HFFc6 (cell line): ENCODE measurements around the gene TREX2. TPM values are rescaled to one million over a fixed set of nuclear protein-coding genes. Genes with fewer than 3 reads are reported as not detected.
A peak's percentile ranks its signal among the peaks of the same experiment; 100 is the strongest.

Experiments used
- DNase-seq: peaks from one replicate; pipeline ENCODE4 v3.0.0-alpha.2; 2018
- H3K27ac Mint-ChIP-seq: 2 replicates; pipeline ENCODE4 v1.8.0; 2020; ENCODE audit warnings: mild to moderate bottlenecking, mixed read lengths
- H3K27me3 Mint-ChIP-seq: 2 replicates; pipeline ENCODE4 v1.8.0; 2021; ENCODE audit warnings: mild to moderate bottlenecking, moderate library complexity, mixed read lengths; ENCODE audit not compliant: insufficient read depth
- H3K36me3 Mint-ChIP-seq: 2 replicates; pipeline ENCODE4 v1.8.0; 2021; ENCODE audit warnings: low read depth, mixed read lengths
- H3K4me1 Mint-ChIP-seq: 2 replicates; pipeline ENCODE4 v1.8.0; 2020; ENCODE audit warnings: low read depth, mixed read lengths
- H3K4me3 Mint-ChIP-seq: 2 replicates; pipeline ENCODE4 v1.8.0; 2020; ENCODE audit warnings: mild to moderate bottlenecking, moderate library complexity, mixed read lengths
- H3K9me3 Mint-ChIP-seq: 2 replicates; pipeline ENCODE4 v1.8.0; 2020; ENCODE audit warnings: mild to moderate bottlenecking, mixed read lengths
- total RNA-seq, 6 experiments: library from RNA; stranded (reverse); fragmentation: NEBNext Ultra II Directional; extraction: Animal tissue kit (Norgen Biotek cat#: 25700); gene quantifications; 2 replicates in 1 of 6; 3 replicates in 5 of 6; pipeline ENCODE4 v1.2.3, GENCODE V29; 2021
- TF ChIP-seq, protein P1 (sequence below): fragments of 200-600 bp; sonication (generic); IDR thresholded peaks from 2 replicates; pipeline ENCODE4 v1.5.0; 2021; ENCODE audit warnings: antibody characterized with exemption, mild to moderate bottlenecking

Gene TREX2
- total RNA-seq, 6 experiments from 2014 or later = 0.33 to 0.99 (median 0.69) TPM

DNA sequence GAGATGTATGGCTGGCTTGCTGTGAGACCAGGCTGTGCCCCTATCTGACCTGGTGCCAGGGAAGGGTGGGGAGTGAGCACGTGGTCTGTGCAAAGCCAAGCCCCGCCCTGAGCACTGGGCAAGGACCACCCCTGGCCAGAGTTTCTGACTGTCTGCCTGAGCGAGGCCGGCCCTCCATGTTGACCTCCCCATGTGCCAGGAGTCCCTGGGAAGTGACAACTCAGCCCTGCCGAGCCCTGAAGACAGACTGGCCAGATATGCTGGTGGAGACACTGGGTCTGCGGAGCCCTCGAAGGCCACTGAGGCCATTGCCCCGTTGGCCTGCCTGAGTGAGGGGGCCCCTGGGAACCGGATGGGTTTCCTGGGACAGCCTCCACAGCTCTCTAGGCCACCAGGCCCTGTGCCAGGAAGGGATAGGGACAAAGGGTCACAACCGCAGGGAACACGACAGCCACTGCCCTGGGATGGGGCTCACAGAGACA lies 41.8 kb upstream of the TREX2 start:
- Mint-ChIP-seq H3K4me3 (no peak overlapping the region), H3K27me3 (no peaks in the 10 kb centered on the region), H3K4me1 (no peaks in the 10 kb centered on the region; the same call in 1 of the 2 replicates)

GRCh38 chrX:153486171-153486570 lies 40.3 kb upstream of the TREX2 start:
- H3K9me3 Mint-ChIP-seq = no peaks in the 10 kb centered on the region
- no peaks in the 10 kb centered on the region for H3K27me3 Mint-ChIP-seq
- no peaks in the 10 kb centered on the region; the same call in 1 of the 2 replicates for H3K4me1 Mint-ChIP-seq
- DNase-seq = no peak
- H3K4me3 Mint-ChIP-seq = no peak overlapping the region
- no peaks in the 10 kb centered on the region for H3K36me3 Mint-ChIP-seq
- TF ChIP-seq, protein P1, sequence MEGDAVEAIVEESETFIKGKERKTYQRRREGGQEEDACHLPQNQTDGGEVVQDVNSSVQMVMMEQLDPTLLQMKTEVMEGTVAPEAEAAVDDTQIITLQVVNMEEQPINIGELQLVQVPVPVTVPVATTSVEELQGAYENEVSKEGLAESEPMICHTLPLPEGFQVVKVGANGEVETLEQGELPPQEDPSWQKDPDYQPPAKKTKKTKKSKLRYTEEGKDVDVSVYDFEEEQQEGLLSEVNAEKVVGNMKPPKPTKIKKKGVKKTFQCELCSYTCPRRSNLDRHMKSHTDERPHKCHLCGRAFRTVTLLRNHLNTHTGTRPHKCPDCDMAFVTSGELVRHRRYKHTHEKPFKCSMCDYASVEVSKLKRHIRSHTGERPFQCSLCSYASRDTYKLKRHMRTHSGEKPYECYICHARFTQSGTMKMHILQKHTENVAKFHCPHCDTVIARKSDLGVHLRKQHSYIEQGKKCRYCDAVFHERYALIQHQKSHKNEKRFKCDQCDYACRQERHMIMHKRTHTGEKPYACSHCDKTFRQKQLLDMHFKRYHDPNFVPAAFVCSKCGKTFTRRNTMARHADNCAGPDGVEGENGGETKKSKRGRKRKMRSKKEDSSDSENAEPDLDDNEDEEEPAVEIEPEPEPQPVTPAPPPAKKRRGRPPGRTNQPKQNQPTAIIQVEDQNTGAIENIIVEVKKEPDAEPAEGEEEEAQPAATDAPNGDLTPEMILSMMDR = no peak
- H3K27ac Mint-ChIP-seq = no peak overlapping the region

More for the DNA sequence above, 41.8 kb upstream of the TREX2 start:
- no peaks in the 10 kb centered on the region for H3K36me3 Mint-ChIP-seq
- H3K9me3 Mint-ChIP-seq = no peaks in the 10 kb centered on the region
- DNase-seq = no peak
- TF ChIP-seq, protein P1 = no peak
- H3K27ac Mint-ChIP-seq = peak overlapping the region; percentile 60; the same call in 1 of the 2 replicates

DNA sequence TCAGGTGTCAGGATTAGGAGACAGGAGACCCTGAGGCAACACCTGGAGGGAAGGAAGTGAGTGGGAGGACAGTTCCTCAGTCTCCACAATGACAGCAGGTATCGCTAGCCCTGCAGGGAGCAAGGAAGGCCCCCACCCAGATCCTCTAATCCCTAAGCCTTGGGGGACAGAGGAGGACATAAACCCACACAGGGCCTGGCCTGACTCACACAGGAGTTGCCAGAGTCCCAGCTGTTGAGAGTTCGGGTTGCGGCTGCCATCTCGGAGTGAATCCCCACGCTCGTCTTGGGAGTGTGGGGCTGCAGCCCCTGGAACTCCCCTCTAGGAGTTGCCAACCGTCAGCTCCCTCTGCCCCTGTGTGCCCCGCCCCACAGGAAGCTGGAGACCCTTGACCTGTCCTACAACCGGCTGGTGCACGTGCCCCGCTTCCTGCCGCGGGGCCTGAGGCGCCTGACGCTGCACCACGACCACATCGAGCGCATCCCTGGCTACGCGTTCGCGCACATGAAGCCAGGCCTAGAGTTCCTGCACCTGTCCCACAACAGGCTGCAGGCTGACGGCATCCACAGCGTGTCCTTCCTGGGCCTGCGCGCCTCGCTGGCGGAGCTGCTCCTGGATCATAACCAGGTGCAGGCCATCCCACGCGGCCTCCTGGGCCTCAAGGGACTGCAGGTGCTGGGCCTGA lies 39.7 kb upstream of the TREX2 start:
- Mint-ChIP-seq H3K9me3 (no peaks in the 10 kb centered on the region), H3K36me3 (no peaks in the 10 kb centered on the region), H3K27me3 (no peaks in the 10 kb centered on the region), H3K27ac (no peak overlapping the region), H3K4me1 (no peaks in the 10 kb centered on the region; the same call in 1 of the 2 replicates), H3K4me3 (no peak overlapping the region)
- no peak for DNase-seq
- TF ChIP-seq, protein P1 = no peak

- no peak overlapping the region for H3K4me3 Mint-ChIP-seq
- no peak overlapping the region for H3K27ac Mint-ChIP-seq
- H3K9me3 Mint-ChIP-seq = no peaks in the 10 kb centered on the region
- H3K4me1 Mint-ChIP-seq = peaks cover 7% of the 10 kb centered on the region
- no peaks in the 10 kb centered on the region for H3K36me3 Mint-ChIP-seq
- no peak for DNase-seq
- peaks cover 2% of the 10 kb centered on the region; the same call in 1 of the 2 replicates for H3K27me3 Mint-ChIP-seq
- TF ChIP-seq, protein P1 = no peak
Measured at GRCh38 chrX:153482376-153483015, 36.6 kb upstream of the TREX2 start.

DNA sequence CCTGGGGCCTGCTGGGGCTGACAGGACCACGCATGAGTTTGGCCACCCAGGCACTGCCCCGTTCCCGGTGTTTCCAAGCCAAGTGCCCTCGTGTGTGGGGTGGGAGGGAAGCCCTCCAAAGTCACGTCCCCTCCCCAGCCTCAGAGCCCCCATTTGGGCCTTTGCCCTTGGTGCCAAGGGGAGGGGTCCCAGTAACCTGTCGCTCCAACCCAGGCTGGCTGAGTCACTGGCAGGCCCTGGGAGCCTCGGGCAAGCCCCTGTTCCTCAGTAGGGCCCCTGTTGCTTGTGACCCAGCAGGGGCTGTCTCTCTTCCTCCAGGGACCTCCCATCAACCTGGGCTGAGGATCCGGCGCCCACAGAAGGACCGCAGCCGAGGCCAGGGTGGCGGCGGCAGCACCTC lies 35.2 kb upstream of the TREX2 start:
- no peak for DNase-seq
- TF ChIP-seq, protein P1 = no peak
- no peaks in the 10 kb centered on the region for H3K36me3 Mint-ChIP-seq
- peaks cover 16% of the 10 kb centered on the region for H3K4me1 Mint-ChIP-seq
- peaks cover 2% of the 10 kb centered on the region for H3K27me3 Mint-ChIP-seq
- no peaks in the 10 kb centered on the region for H3K9me3 Mint-ChIP-seq
- no peak overlapping the region for H3K27ac Mint-ChIP-seq
- H3K4me3 Mint-ChIP-seq = no peak overlapping the region
